DOHH2 (cell line): ENCODE data around the gene ZNF552.

ENCODE experiments used
- CTCF ChIP-seq: fragments of 200-600 bp; sonication (generic); IDR thresholded peaks from one replicate; pipeline ENCODE4 v1.5.1; 2014; ENCODE audit warnings: antibody characterized with exemption, mild to moderate bottlenecking, low read depth, low read length; ENCODE audit not compliant: poor library complexity, severe bottlenecking
- EZH2phosphoT487 ChIP-seq: fragments of 200-600 bp; sonication (generic); IDR thresholded peaks from 2 replicates; pipeline ENCODE4 v1.6.1; 2017; ENCODE audit warnings: borderline replicate concordance, mild to moderate bottlenecking, antibody characterized with exemption, low read length, moderate library complexity, mixed read lengths

GRCh38 chr19:57820599-57820998, 5.9 kb upstream of the ZNF552 start:
- TF ChIP-seq CTCF (no peak), EZH2phosphoT487 (no peak)
